Liver (tissue), 9 donors: ENCODE data around the gene CACNB4. TPM values are rescaled to one million over a fixed set of nuclear protein-coding genes. Genes with fewer than 3 reads are reported as not detected.

Experiments used
- DNase-seq: peaks from one replicate; pipeline ENCODE4 v3.0.0-alpha.2; 2017; ENCODE audit warnings: low spot score
- H3K27ac ChIP-seq, 2 donors: one replicate each; pipeline ENCODE4 v1.7.0; 2013; ENCODE audit warnings: inconsistent platforms in 2 of 2, low read length in 2 of 2, control low read depth in 1 of 2, low read depth in 1 of 2, mild to moderate bottlenecking in 1 of 2
- H3K27me3 ChIP-seq, 4 donors: one replicate each; pipeline versions ENCODE4 v1.6.1 to v1.7.0; 2013; ENCODE audit warnings: low read length in 3 of 4, inconsistent platforms in 1 of 4, mild to moderate bottlenecking in 1 of 4, moderate library complexity in 1 of 4; ENCODE audit not compliant: control insufficient read depth in 4 of 4, insufficient read depth in 4 of 4
- H3K36me3 ChIP-seq, 4 donors: one replicate each; pipeline versions ENCODE4 v1.6.1 to v1.7.0; 2013; ENCODE audit warnings: low read length in 3 of 4, mild to moderate bottlenecking in 3 of 4, low read depth in 1 of 4, moderate library complexity in 1 of 4; ENCODE audit not compliant: control insufficient read depth in 4 of 4, insufficient read depth in 3 of 4
- H3K4me1 ChIP-seq, 4 donors: one replicate each; pipeline versions ENCODE4 v1.6.1 to v1.7.0; 2013; ENCODE audit warnings: low read length in 3 of 4, mild to moderate bottlenecking in 3 of 4, moderate library complexity in 1 of 4; ENCODE audit not compliant: control insufficient read depth in 4 of 4, insufficient read depth in 4 of 4
- H3K4me3 ChIP-seq, 3 donors: one replicate each; pipeline versions ENCODE4 v1.6.1 to v1.7.0; 2013; ENCODE audit warnings: low read length in 3 of 3, control low read depth in 1 of 3, low read depth in 1 of 3, mild to moderate bottlenecking in 1 of 3
- H3K9ac ChIP-seq, 2 donors: one replicate each; pipeline ENCODE4 v1.7.0; 2013; ENCODE audit warnings: low read length in 2 of 2, mild to moderate bottlenecking in 2 of 2, moderate library complexity in 2 of 2, control low read depth in 1 of 2, low read depth in 1 of 2
- H3K9me3 ChIP-seq, 4 donors: one replicate each; pipeline versions ENCODE4 v1.6.1 to v1.7.0; 2013; ENCODE audit warnings: low read length in 3 of 4; ENCODE audit not compliant: control insufficient read depth in 4 of 4
- ATF3 ChIP-seq: IDR thresholded peaks from 2 replicates; pipeline ENCODE4 v1.6.1; 2016; ENCODE audit warnings: antibody characterized with exemption
- CTCF ChIP-seq: fragments of 150-350 bp; IDR thresholded peaks from 2 replicates; pipeline ENCODE4 v1.5.1; 2017; ENCODE audit warnings: improper control_type of control experiment, low read depth, low read length; ENCODE audit not compliant: missing input control
- FOXA1 ChIP-seq: IDR thresholded peaks from 2 replicates; pipeline ENCODE4 v1.6.1; 2016; ENCODE audit warnings: antibody characterized with exemption
- FOXA2 ChIP-seq: IDR thresholded peaks from 2 replicates; pipeline ENCODE4 v1.6.1; 2016; ENCODE audit warnings: antibody characterized with exemption
- GABPA ChIP-seq, 2 donors: IDR thresholded peaks in 1 of 2; conservative IDR thresholded peaks in 1 of 2; 2 replicates each; pipeline ENCODE4 v1.6.1; 2016; ENCODE audit warnings: antibody characterized with exemption in 2 of 2, mild to moderate bottlenecking in 1 of 2, moderate library complexity in 1 of 2
- HNF4A ChIP-seq, 2 donors: conservative IDR thresholded peaks; 2 replicates each; pipeline ENCODE4 v1.6.1; 2016; ENCODE audit warnings: antibody characterized with exemption in 2 of 2, mild to moderate bottlenecking in 2 of 2
- HNF4G ChIP-seq: IDR thresholded peaks from 2 replicates; pipeline ENCODE4 v1.6.1; 2016; ENCODE audit warnings: antibody characterized with exemption
- JUND ChIP-seq, 2 donors: IDR thresholded peaks; 2 replicates each; pipeline ENCODE4 v1.6.1; 2016; ENCODE audit warnings: antibody characterized with exemption in 2 of 2
- NR2F2 ChIP-seq: IDR thresholded peaks from 2 replicates; pipeline ENCODE4 v1.6.1; 2016; ENCODE audit warnings: antibody characterized with exemption
- RAD21 ChIP-seq, 2 donors: IDR thresholded peaks; 2 replicates each; pipeline ENCODE4 v1.6.1; 2016; ENCODE audit warnings: antibody characterized with exemption in 2 of 2, mild to moderate bottlenecking in 2 of 2
- RXRA ChIP-seq, 2 donors: IDR thresholded peaks; 2 replicates each; pipeline ENCODE4 v1.6.1; 2017 to 2018; ENCODE audit warnings: antibody characterized with exemption in 2 of 2, mild to moderate bottlenecking in 1 of 2
- SP1 ChIP-seq: IDR thresholded peaks from 2 replicates; pipeline ENCODE4 v1.6.1; 2018; ENCODE audit warnings: antibody characterized with exemption, mild to moderate bottlenecking
- TAF1 ChIP-seq: conservative IDR thresholded peaks from 2 replicates; pipeline ENCODE4 v1.6.1; 2016; ENCODE audit warnings: antibody characterized with exemption, mild to moderate bottlenecking
- YY1 ChIP-seq: IDR thresholded peaks from 2 replicates; pipeline ENCODE4 v1.6.1; 2016; ENCODE audit warnings: antibody characterized with exemption, mild to moderate bottlenecking
- WGBS: extraction: QIAGEN DNeasy Blood & Tissue Kit; methylation state at CpG from one replicate; pipeline ENCODE4 v1.1.7; 2013; 5-methylcytosine and 5-hydroxymethylcytosine counted together
- polyA plus RNA-seq, 2 donors: library from polyadenylated mRNA; stranded (reverse) in 1 of 2; unstranded in 1 of 2; fragments of 200-250 nt in 1 of 2; fragments of >200 nt in 1 of 2; fragmentation: Nextera tagmentation in 1 of 2; extraction: Ambion mirVana in 1 of 2; gene quantifications; one replicate each; pipeline versions ENCODE4 v1.2.1 to v1.2.3, GENCODE V29; 2013 to 2015
- total RNA-seq, 2 donors: library from RNA; depleted of rRNA; stranded (reverse); fragments of >200 nt; gene quantifications; one replicate each; pipeline ENCODE4 v1.2.3, GENCODE V29; 2014
- TF ChIP-seq, protein P1 (sequence below): IDR thresholded peaks from 2 replicates; pipeline ENCODE4 v1.6.1; 2016; ENCODE audit warnings: antibody characterized with exemption
- donor health status: healthy.
- donor health status: healthy.
- donor health status: healthy.
- donor health status: healthy.
- donor health status: healthy.

Gene CACNB4
- total and polyA plus RNA-seq, 4 donors, result 0.02 to 0.50 (median 0.21) TPM

DNA sequence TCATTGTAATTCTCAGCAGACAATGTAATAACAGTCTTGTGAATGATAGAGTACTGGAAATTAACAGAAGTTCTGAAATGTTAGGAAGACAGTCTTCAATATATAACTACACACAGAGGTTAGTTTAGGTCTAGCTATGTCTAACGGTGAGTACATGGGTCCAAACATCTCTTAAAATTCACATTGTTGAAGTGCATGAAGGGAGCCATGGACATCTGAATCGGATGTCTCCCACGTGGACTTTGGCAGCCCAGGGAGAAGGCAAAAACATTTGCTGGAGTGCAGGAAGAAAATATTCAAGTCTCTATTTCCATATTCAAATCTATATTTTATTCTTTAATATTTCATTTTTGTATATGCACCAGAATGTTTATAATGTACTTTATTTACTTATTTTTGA, 34.8 kb downstream of the CACNB4 start:
- Histone ChIP-seq H3K4me1 (no peaks in the 10 kb centered on the region), H3K9ac (no peak overlapping the region), H3K27me3 (no peaks in the 10 kb centered on the region), H3K36me3 (no peaks in the 10 kb centered on the region), H3K27ac (no peak overlapping the region), H3K9me3 (no peaks in the 10 kb centered on the region), H3K4me3 (no peak overlapping the region)
- DNase-seq, result no peak
- 68% methylated on average over 3 of the region's 3 CpGs for WGBS
- no peak for TF ChIP-seq YY1
- TF ChIP-seq RAD21 (IDR thresholded peaks at IDR 0.05), result no peak
- no peak for TF ChIP-seq FOXA1
- TF ChIP-seq SP1, result no peak
- no peak for TF ChIP-seq CTCF
- TF ChIP-seq, protein P1, sequence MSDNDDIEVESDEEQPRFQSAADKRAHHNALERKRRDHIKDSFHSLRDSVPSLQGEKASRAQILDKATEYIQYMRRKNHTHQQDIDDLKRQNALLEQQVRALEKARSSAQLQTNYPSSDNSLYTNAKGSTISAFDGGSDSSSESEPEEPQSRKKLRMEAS, result no peak
- TF ChIP-seq TAF1, result no peak
- TF ChIP-seq GABPA (IDR thresholded peaks at IDR 0.05 in 1 of 2, conservative IDR thresholded peaks at IDR 0.05 in 1 of 2), result no peak
- TF ChIP-seq HNF4G, result no peak
- TF ChIP-seq HNF4A (conservative IDR thresholded peaks at IDR 0.05), result no peak
- TF ChIP-seq NR2F2, result no peak
- TF ChIP-seq ATF3, result no peak
- TF ChIP-seq FOXA2, result no peak
- no peak for TF ChIP-seq JUND (IDR thresholded peaks at IDR 0.05)
- no peak for TF ChIP-seq RXRA (IDR thresholded peaks at IDR 0.05)

DNA sequence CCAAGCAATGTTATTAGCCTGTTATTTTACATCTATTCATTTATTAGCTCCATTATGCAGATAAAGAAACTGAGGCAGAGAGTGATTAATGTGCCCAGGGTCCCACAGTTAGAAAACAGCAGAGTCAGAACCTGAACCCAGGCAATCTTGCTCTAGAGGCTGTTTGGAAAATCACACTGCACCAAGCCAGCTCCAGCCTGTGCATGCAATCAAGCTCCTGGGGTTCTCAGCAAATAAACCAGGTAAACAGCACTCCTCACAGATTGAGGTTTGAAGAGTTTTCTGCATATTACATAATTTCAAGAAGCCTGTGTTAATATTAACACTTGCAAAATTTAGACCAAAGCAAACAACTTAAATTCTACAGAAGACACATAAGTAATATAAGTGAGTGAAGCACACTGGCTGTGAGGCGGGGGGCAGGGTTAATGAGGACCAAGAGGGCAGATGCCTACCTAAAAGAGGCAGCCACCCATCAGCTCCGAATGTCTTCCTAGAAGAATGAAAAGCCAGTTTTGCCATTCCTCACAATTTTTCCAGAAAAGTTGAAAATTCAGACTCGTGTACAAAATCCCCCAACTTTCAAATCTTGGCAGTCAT, 35.4 kb downstream of the CACNB4 start:
- TF ChIP-seq JUND (IDR thresholded peaks at IDR 0.05) (no peak), FOXA2 (no peak), RAD21 (IDR thresholded peaks at IDR 0.05) (no peak), NR2F2 (no peak)
- TF ChIP-seq, protein P1, result no peak

More for the DNA sequence above, 35.4 kb downstream of the CACNB4 start:
- Histone ChIP-seq H3K9me3 (no peaks in the 10 kb centered on the region), H3K9ac (no peak overlapping the region), H3K4me1 (no peaks in the 10 kb centered on the region), H3K27me3 (no peaks in the 10 kb centered on the region), H3K4me3 (no peak overlapping the region), H3K36me3 (no peaks in the 10 kb centered on the region), H3K27ac (no peak overlapping the region)
- no peak for DNase-seq
- 69% methylated on average over 3 of the region's 3 CpGs for WGBS
